Activated naive CD8-positive, alpha-beta T cell treated with anti-CD3 and anti-CD28 coated beads, Interleukin-2, amount 10 ng/mL, durations not matched to agents 7 days and 5 days (primary cell): ENCODE measurements around the gene LRRK2. TPM values are rescaled to one million over a fixed set of nuclear protein-coding genes. Genes with fewer than 3 reads are reported as not detected.

ENCODE experiments used
- ATAC-seq: fragments of 150-1000 bp; cut with Tn5 transposase; one replicate; pipeline ENCODE4 v1.10.0; 2021; ENCODE audit warnings: low read depth, moderate library complexity
- POLR2A ChIA-PET: fragments of 350-600 bp; sonication (Branson Sonifier 250); formaldehyde crosslinking; loops from one replicate; lab custom pipeline; 2021; ENCODE audit warnings: antibody characterized with exemption; lab: Charles Lee
- DNase-seq: peaks from one replicate; pipeline ENCODE4 v3.0.0; 2021
- H3K27ac Mint-ChIP-seq: one replicate; pipeline ENCODE4 v1.8.0; 2022; ENCODE audit warnings: mild to moderate bottlenecking, mixed read lengths
- H3K27me3 Mint-ChIP-seq: one replicate; pipeline ENCODE4 v1.8.0; 2022; ENCODE audit warnings: mild to moderate bottlenecking, moderate library complexity, mixed read lengths
- H3K36me3 Mint-ChIP-seq: one replicate; pipeline ENCODE4 v1.8.0; 2021; ENCODE audit warnings: mild to moderate bottlenecking, mixed read lengths
- H3K4me1 Mint-ChIP-seq: one replicate; pipeline ENCODE4 v1.8.0; 2021; ENCODE audit warnings: mixed read lengths
- H3K4me3 Mint-ChIP-seq: one replicate; pipeline ENCODE4 v1.8.0; 2022; ENCODE audit warnings: mild to moderate bottlenecking, moderate library complexity, mixed read lengths
- H3K9me3 Mint-ChIP-seq: one replicate; pipeline ENCODE4 v1.8.0; 2021; ENCODE audit warnings: mixed read lengths
- total RNA-seq, 2 experiments: library from RNA; stranded (reverse); gene quantifications; one replicate each; pipeline ENCODE4 v1.2.3, GENCODE V29; 2021

Gene LRRK2
- under 1 TPM; 0.40 to 0.64 TPM for total RNA-seq

DNA sequence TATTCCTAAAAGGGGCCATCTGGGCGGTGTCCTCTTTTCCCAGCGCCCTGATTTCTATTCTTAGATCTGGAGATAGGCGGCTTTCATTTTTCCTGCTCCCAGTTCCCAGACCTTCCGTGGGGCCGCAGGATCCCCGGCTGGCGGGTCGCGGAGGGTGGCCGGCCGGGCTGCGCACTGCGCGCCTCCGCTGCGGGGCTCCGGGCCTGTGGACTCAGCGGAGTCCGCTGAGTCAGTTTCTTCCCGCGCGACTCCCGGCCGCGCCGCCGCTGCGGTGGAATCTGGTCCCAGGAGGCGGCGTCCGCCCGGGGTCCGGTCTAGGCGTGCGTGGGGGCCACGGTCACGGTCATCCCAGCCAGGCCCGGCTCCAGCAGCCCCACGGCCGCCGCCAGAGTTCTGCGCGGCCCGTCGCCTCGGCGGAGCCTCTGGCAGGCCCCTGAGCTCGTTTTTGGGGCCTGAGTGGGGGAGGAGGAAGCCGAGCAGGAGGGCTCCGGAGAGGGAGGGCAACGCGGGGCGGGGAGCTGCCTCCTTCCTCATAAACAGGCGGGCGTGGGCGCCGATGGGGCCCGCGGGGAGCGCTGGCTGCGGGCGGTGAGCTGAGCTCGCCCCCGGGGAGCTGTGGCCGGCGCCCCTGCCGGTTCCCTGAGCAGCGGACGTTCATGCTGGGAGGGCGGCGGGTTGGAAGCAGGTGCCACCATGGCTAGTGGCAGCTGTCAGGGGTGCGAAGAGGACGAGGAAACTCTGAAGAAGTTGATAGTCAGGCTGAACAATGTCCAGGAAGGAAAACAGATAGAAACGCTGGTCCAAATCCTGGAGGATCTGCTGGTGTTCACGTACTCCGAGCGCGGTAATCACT lies at the start of gene LRRK2:
Gene LRRK2 (plus strand): TSS at position 559 of the 853 bp plus-strand sequence. CDS start 135 bp downstream, at position 694.
- H3K9me3 Mint-ChIP-seq, result no peaks in the 10 kb centered on the region
- H3K27ac Mint-ChIP-seq, result no peak within 1 kb of the TSS
- ATAC-seq (peak; percentile 87), DNase-seq (peak; percentile 54)
- POLR2A ChIA-PET, result no interaction called here
- H3K4me3 Mint-ChIP-seq, result peak within 1 kb of the TSS; percentile 69
- H3K4me1 Mint-ChIP-seq, result peaks cover 4% of the 10 kb centered on the region
- H3K27me3 Mint-ChIP-seq, result peaks cover 40% of the 10 kb centered on the region
- no peaks in the 10 kb centered on the region for H3K36me3 Mint-ChIP-seq

DNA sequence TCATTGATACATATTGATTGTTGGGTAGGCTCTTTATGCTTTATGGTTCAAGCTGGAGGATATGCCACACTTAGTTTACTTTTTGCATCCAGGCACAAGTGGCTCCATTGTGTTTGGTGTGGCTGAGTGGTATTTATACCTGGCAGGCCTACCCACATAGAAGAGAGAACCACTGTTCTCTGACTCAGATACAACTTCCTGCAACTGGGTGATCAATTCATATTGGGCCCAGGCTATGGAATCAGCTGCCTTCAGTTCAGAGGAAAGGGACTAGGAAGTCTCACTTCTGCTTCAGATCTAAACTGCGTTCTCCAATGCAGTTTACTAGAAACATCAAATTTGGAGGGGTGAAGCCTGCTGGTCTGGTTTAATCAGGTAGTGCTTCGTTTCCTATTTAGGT lies 49.8 kb upstream of the LRRK2 start:
- H3K36me3 Mint-ChIP-seq, result no peaks in the 10 kb centered on the region
- ATAC-seq, result no peak

DNA sequence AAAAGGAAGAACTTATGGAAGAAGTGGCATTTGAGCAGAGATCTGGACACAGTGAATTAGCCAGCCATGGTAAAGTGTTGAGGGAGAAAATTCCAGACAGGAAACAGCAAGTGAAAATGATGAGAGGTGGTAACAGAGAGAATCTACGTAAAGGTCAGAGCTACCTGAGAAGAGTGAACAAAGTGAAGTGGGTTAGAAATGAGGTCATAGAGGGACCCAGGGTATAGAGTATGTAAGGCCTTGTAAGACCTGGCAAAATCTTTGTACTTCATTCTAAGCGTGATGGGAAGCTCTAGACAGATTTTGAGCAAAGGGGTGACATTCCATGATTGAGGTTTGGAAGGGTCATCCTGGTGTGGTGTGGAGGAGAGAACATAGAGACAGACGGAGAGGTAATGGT lies 49.3 kb upstream of the LRRK2 start:
- POLR2A ChIA-PET, result no interaction called here
- Mint-ChIP-seq H3K27ac (no peak overlapping the region), H3K4me1 (peaks cover 3% of the 10 kb centered on the region), H3K36me3 (no peaks in the 10 kb centered on the region), H3K4me3 (no peak overlapping the region), H3K9me3 (peaks cover 2% of the 10 kb centered on the region), H3K27me3 (peaks cover 11% of the 10 kb centered on the region)
- ATAC-seq, result no peak
- no peak for DNase-seq

More for the DNA sequence above, 49.8 kb upstream of the LRRK2 start:
- Mint-ChIP-seq H3K4me1 (peaks cover 3% of the 10 kb centered on the region), H3K27ac (no peak overlapping the region), H3K27me3 (peaks cover 11% of the 10 kb centered on the region), H3K9me3 (peaks cover 1% of the 10 kb centered on the region), H3K4me3 (no peak overlapping the region)
- DNase-seq, result no peak
- POLR2A ChIA-PET, result no interaction called here

DNA sequence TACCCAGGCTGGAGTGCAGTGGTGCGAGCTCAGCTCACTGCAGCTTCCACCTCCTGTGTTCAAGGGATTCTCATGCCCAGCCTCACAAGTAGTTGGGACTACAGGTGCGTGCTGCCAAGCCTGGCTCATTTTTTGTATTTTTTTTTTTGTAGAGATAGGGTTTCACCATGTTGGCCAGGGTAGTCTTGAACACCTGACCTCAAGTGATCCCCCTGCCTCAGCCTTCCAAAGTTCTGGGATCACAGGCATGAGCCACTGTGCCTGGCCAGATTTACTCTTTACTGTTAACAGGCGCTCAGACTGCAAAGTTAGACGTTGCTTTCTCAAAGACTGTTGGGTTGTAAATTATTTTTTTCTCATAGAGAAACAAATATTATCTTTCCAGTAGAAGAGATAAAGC lies 46.1 kb upstream of the LRRK2 start:
- ATAC-seq (no peak), DNase-seq (no peak)
- peaks cover 8% of the 10 kb centered on the region for H3K4me1 Mint-ChIP-seq
- no peaks in the 10 kb centered on the region for H3K36me3 Mint-ChIP-seq
- POLR2A ChIA-PET, result no interaction called here
- peaks cover 2% of the 10 kb centered on the region for H3K27me3 Mint-ChIP-seq
- H3K9me3 Mint-ChIP-seq, result peaks cover 4% of the 10 kb centered on the region
- H3K4me3 Mint-ChIP-seq, result no peak overlapping the region
- no peak overlapping the region for H3K27ac Mint-ChIP-seq

DNA sequence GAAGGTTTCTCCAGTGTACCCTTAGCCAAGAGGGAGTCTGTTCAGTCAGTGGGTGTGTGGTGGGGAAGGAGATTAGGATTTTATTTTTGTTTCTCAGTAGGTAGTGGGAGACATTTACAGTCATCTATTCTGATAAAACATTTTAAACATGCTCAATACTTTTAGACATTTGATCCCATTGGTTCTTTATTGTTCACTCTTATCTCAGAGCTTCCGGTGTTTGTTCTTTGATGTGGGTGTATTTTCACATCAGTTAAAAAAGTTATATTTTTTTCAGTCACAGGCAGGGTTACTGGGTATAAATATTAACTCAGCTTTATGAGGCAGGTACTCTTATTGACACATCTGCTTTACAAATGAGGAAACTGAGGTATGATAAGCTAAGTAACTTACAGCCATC lies 43.3 kb upstream of the LRRK2 start:
- Mint-ChIP-seq H3K9me3 (peaks cover 3% of the 10 kb centered on the region), H3K4me1 (peaks cover 6% of the 10 kb centered on the region), H3K27ac (no peak overlapping the region), H3K4me3 (no peak overlapping the region), H3K27me3 (peaks cover 2% of the 10 kb centered on the region), H3K36me3 (no peaks in the 10 kb centered on the region)
- POLR2A ChIA-PET, result no interaction called here
- DNase-seq (no peak), ATAC-seq (no peak)

DNA sequence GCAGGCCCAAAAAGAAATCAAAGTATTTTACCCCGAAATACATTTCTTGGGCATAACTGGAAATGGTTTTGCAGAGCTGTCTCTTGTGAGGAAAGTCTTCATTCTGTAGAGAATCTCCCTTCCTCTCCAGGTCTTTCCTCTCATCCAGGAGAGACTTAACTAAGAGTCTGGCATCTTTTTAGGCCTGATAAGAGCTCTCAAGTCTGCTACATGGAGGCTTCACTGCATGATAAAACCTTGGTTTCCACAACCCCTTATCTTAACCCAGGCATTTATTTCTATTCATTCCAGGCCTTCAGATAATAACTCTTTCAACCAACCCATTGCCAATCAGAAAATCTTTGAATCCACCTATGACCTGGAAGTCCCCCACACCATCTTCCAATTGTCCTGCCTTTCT lies 41.1 kb upstream of the LRRK2 start:
- H3K36me3 Mint-ChIP-seq, result no peaks in the 10 kb centered on the region
- ATAC-seq (no peak), DNase-seq (no peak)
- POLR2A ChIA-PET, result no interaction called here
- peaks cover 6% of the 10 kb centered on the region for H3K4me1 Mint-ChIP-seq
- H3K9me3 Mint-ChIP-seq, result peaks cover 4% of the 10 kb centered on the region
- H3K27me3 Mint-ChIP-seq, result peaks cover 2% of the 10 kb centered on the region
- no peak overlapping the region for H3K27ac Mint-ChIP-seq
- H3K4me3 Mint-ChIP-seq, result no peak overlapping the region

DNA sequence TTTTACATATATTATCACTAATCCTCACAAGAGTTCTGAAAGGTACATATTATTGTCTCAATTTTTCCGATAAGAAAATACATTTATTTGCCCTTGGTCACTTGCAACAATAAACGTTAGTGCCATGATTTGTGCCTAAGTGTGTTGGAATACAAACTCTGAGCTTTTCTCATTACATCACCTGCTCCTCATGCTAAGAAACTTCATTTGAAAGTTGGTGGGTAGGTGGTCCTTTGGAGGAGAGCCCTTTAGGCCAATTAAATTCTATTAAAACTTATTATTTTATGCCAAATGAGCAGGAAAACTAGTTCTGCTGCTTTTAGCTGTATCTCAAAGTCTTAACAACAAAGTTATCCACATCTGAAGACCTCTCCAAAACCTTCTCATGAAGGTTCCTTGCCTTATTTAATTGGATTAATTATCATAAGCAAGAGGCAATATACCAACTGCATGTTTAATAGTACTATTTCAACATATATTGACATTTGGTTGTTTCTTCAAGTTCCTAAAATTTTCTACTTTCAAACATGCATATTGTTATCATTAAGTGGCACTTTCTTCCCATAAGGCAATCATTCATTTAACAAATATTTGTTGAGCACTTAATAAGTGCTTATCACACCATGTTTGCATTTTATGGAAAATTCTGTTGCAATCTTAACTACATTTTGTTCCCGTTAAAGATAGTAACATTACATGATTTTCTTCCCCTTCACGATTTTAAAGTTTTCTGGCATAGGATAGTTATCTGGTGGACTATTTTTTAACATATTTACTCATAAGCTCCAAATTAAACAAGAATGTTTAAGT lies 40.1 kb upstream of the LRRK2 start:
- H3K27ac Mint-ChIP-seq, result no peak overlapping the region
- DNase-seq, result no peak
- H3K4me3 Mint-ChIP-seq, result no peak overlapping the region
- H3K27me3 Mint-ChIP-seq, result no peaks in the 10 kb centered on the region
- POLR2A ChIA-PET, result no interaction called here
- H3K36me3 Mint-ChIP-seq, result no peaks in the 10 kb centered on the region
- H3K9me3 Mint-ChIP-seq, result peaks cover 6% of the 10 kb centered on the region
- no peak for ATAC-seq
- peaks cover 6% of the 10 kb centered on the region for H3K4me1 Mint-ChIP-seq

DNA sequence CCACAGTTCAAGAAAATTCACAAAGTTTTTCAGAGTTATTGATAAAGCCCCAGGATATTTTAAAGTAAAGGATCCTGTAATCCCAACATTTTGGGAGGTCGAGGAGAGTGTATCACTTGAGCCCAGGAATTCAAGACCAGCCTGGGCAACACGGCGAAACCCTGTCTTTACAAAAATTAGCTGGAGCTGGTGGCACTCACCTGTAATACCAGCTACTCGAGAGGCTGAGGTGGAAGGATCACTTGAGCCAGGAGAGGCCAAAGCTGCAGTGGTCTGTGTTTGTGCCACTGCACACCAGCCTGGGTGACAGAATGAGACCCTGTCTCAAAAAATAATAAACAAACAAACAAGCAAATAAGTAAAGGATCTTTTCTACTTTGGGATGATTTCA lies 39.5 kb upstream of the LRRK2 start:
- H3K27me3 Mint-ChIP-seq, result no peaks in the 10 kb centered on the region
- no peak for ATAC-seq

DNA sequence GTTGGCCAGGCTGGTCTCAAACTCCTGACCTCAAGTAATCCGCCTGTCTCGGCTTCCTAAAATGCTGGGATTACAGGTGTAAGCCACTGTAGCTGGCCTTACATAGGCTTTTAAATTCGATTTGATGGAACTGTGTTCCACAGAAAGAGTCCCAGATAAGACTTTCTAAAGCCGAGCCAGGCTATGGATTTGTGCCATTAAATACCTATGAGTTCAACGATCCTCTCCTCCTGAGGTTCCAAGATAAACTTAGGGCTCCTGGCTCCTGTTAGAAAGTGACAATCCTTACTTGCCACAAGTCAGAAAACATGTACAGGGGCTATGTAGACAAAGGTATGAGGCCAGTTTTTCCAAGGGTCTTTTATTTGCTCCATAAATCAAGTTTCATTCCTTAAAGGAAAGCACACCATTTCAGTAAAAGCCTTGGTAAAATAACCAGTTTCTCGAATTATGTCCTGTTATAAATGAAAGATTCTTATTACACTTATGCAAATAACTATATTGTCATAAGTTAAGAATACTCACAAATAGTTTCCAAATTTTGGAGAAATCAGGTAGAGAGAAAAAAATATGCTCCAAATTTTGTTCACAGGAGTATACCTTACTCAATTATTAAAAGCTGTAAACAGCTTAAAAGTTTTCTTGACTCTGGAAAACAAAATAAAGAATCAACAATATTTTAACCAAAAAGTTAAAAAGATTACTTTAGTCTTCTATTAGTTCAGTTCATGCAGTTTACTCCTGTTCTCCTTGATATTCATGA lies 36.1 kb upstream of the LRRK2 start:
- Mint-ChIP-seq H3K4me1 (peaks cover 13% of the 10 kb centered on the region), H3K27ac (no peak overlapping the region), H3K4me3 (no peak overlapping the region), H3K9me3 (peaks cover 7% of the 10 kb centered on the region), H3K36me3 (peaks cover 3% of the 10 kb centered on the region), H3K27me3 (peaks cover 5% of the 10 kb centered on the region)
- POLR2A ChIA-PET, result no interaction called here
- ATAC-seq (no peak), DNase-seq (no peak)

More for the DNA sequence above, 39.5 kb upstream of the LRRK2 start:
- Mint-ChIP-seq H3K4me1 (peaks cover 6% of the 10 kb centered on the region), H3K4me3 (no peak overlapping the region), H3K36me3 (no peaks in the 10 kb centered on the region), H3K27ac (no peak overlapping the region), H3K9me3 (peaks cover 8% of the 10 kb centered on the region)
- DNase-seq, result no peak
- POLR2A ChIA-PET, result no interaction called here

DNA sequence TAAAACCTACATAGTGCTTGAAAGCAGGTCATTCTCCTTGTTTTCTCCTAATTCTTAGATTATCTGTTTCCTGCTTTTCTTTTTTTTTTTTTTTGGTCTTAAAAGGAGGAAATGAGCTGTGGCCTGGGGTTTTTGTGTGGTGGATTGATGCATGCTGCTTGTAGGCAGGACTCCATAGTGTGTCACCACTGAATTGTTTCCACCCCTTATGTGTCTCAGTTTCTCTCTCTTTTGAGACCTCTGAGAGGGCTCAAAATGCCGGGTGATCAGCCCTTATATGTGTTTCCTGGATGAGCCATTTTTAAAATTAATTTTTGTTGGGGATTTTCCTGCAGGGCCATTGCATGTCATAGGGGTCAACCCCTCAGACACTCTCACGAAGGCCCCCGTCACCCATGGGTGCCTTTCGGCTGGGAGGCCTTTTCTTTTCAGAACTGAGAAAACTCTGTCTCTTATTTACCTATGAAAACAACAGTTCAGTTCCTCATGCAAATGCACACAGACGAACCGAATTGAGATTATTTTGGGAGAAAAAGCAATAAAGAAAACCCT lies 32.0 kb upstream of the LRRK2 start:
- Mint-ChIP-seq H3K4me3 (no peak overlapping the region), H3K27ac (peak overlapping the region; percentile 18), H3K9me3 (peaks cover 6% of the 10 kb centered on the region), H3K27me3 (peaks cover 11% of the 10 kb centered on the region), H3K4me1 (peaks cover 13% of the 10 kb centered on the region), H3K36me3 (peaks cover 3% of the 10 kb centered on the region)
- POLR2A ChIA-PET, result no interaction called here
- DNase-seq (no peak), ATAC-seq (peak; percentile 90)

DNA sequence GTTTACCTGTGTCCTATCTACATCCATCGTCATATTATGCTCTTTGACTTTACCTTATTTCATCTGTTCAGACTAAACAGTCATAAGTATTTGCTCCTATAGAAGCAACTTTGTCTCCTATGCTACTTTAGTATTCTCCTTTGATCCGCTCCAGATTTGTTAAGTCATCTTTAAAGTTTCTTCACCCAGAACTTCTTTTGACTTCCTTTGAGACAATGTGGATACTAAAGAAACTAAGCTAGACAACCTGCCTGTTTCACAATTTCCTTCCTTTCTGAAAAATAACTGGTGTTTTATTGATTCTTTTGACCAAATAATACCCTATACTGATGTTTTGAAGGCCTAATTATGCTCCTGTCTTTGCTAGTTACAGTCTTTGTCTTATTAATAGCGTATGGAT lies 30.0 kb upstream of the LRRK2 start:
- H3K27ac Mint-ChIP-seq, result no peak overlapping the region
- ATAC-seq (no peak), DNase-seq (no peak)
- POLR2A ChIA-PET, result no interaction called here
- peaks cover 13% of the 10 kb centered on the region for H3K4me1 Mint-ChIP-seq
- H3K27me3 Mint-ChIP-seq, result peaks cover 11% of the 10 kb centered on the region
- peaks cover 3% of the 10 kb centered on the region for H3K36me3 Mint-ChIP-seq
- no peak overlapping the region for H3K4me3 Mint-ChIP-seq
- H3K9me3 Mint-ChIP-seq, result peaks cover 4% of the 10 kb centered on the region

DNA sequence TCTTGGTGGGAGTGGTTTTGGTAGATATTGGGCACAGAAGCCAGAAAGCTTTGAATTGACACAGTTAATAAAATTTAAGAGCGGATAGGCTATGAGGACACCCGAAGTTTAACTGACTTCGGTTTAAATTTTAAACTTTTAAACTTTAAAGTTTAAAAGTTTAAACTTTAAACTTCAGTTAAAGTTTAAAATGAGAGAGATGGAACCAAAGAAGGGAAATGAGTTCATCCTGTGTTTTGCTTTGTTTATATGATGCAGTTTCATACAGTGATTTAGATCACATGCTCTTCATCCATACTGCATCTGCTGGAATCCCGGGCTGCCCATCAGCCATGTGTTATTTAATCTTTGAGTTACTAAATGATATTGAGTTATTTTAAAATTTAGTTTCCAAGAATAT lies 27.2 kb upstream of the LRRK2 start:
- POLR2A ChIA-PET, result no interaction called here
- no peak for ATAC-seq

DNA sequence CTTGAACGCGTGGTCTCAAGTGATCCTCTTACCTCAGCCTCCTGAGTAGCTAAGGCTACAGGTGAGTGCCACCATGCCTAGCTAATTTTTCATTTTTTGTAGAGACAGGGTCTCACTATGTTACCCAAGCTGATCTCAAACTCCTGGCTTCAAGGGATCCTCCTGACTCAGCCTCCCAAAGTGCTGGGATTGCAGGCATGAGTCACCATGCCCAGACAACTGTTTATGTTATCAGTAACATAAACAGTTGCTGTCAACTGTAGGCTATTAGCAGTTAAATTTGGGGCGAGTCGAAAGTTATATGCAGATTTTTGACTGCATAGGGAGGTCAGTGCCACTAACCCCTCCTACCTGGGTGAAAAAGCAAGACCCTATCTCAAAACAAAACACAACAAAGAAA lies 26.2 kb upstream of the LRRK2 start:
- H3K9me3 Mint-ChIP-seq, result no peaks in the 10 kb centered on the region

More for the DNA sequence above, 27.2 kb upstream of the LRRK2 start:
- Mint-ChIP-seq H3K4me1 (peaks cover 7% of the 10 kb centered on the region), H3K9me3 (peaks cover 2% of the 10 kb centered on the region), H3K36me3 (peaks cover 3% of the 10 kb centered on the region), H3K4me3 (no peak overlapping the region), H3K27ac (no peak overlapping the region), H3K27me3 (peaks cover 11% of the 10 kb centered on the region)
- DNase-seq, result no peak

More for the DNA sequence above, 26.2 kb upstream of the LRRK2 start:
- Mint-ChIP-seq H3K36me3 (no peaks in the 10 kb centered on the region), H3K27ac (no peak overlapping the region), H3K27me3 (peaks cover 8% of the 10 kb centered on the region), H3K4me1 (no peaks in the 10 kb centered on the region), H3K4me3 (no peak overlapping the region)
- ATAC-seq (no peak), DNase-seq (no peak)
- POLR2A ChIA-PET, result no interaction called here
